GM12878 (cell line): Measurements from ENCODE around the gene PRKCG. TPM values are rescaled to one million over a fixed set of nuclear protein-coding genes. Genes with fewer than 3 reads are reported as not detected.

Experiments used
- ETV6 ChIP-seq, 2 experiments: fragments of 450-650 bp in 1 of 2; IDR thresholded peaks in 1 of 2; conservative IDR thresholded peaks in 1 of 2; 2 replicates each; pipeline ENCODE4 v1.6.1; 2014; ENCODE audit warnings: antibody characterized with exemption in 1 of 2, borderline replicate concordance in 1 of 2, low read depth in 1 of 2, mild to moderate bottlenecking in 1 of 2, moderate library complexity in 1 of 2
- HCFC1 ChIP-seq: fragments of 150-350 bp; IDR thresholded peaks from 2 replicates; pipeline ENCODE4 v1.6.1; 2014; ENCODE audit warnings: low read length
- MEF2A ChIP-seq: IDR thresholded peaks from 2 replicates; pipeline ENCODE4 v1.6.1; 2011; ENCODE audit warnings: low read depth, mild to moderate bottlenecking, low read length, moderate library complexity; ENCODE audit not compliant: insufficient read depth
- MYB ChIP-seq: fragments of 150-350 bp; IDR thresholded peaks from 2 replicates; pipeline ENCODE4 v1.6.1; 2014; ENCODE audit warnings: mild to moderate bottlenecking, low read depth, low read length, borderline replicate concordance
- ZBTB33 ChIP-seq: fragments of 450-650 bp; IDR thresholded peaks from 2 replicates; pipeline ENCODE4 v1.6.1; 2017; ENCODE audit warnings: mild to moderate bottlenecking
- ZNF24 ChIP-seq: fragments of 450-650 bp; IDR thresholded peaks from 2 replicates; pipeline ENCODE4 v1.6.1; 2017; ENCODE audit warnings: antibody characterized with exemption, mild to moderate bottlenecking
- polyA plus RNA-seq, 11 experiments: library from polyadenylated mRNA; depleted of rRNA in 4 of 11; unstranded in 6 of 11; stranded (reverse) in 5 of 11; fragments of >200 nt; fragmentation: Nextera tagmentation in 4 of 11; fragmentation: Illumina TruSeq in 1 of 11; extraction: Ambion mirVana in 4 of 11; extraction: Trizol in 1 of 11; gene quantifications; 1 replicate in 1 of 11; 2 replicates in 10 of 11; pipeline versions ENCODE4 v1.2.1 to v1.2.3, GENCODE V29; 2011 to 2016; ENCODE audit warnings: inconsistent platforms in 2 of 11, missing spikeins in 2 of 11, low read depth in 1 of 11
- total RNA-seq, 4 experiments: library from RNA; depleted of rRNA in 3 of 4; stranded (reverse); fragments of >200 nt in 3 of 4; fragmentation: Illumina TruSeq in 1 of 4; extraction: Trizol in 1 of 4; gene quantifications; 2 replicates each; pipeline versions ENCODE4 v1.2.1 to v1.2.3, GENCODE V29; 2013 to 2021
- TF ChIP-seq, protein P1 (sequence below): fragments of 450-650 bp; IDR thresholded peaks from 2 replicates; pipeline ENCODE4 v1.6.1; 2018; ENCODE audit warnings: borderline replicate concordance, mild to moderate bottlenecking; ENCODE audit not compliant: partially characterized antibody

PRKCG gene
- total and polyA plus RNA-seq, 10 of the 15 experiments (the other 5 are each of a cell fraction or from before 2014, with no cell fraction given), result not detected

- TF ChIP-seq ZBTB33, result no peak
- no peak for TF ChIP-seq MYB
- TF ChIP-seq ZNF24, result no peak
- TF ChIP-seq MEF2A, result no peak
- TF ChIP-seq ETV6 (conservative IDR thresholded peaks at IDR 0.05 in 1 of 2, IDR thresholded peaks at IDR 0.05 in 1 of 2; ENCODE audit: borderline replicate concordance in 1 of 2, low read depth in 1 of 2), result no peak
- TF ChIP-seq, protein P1, sequence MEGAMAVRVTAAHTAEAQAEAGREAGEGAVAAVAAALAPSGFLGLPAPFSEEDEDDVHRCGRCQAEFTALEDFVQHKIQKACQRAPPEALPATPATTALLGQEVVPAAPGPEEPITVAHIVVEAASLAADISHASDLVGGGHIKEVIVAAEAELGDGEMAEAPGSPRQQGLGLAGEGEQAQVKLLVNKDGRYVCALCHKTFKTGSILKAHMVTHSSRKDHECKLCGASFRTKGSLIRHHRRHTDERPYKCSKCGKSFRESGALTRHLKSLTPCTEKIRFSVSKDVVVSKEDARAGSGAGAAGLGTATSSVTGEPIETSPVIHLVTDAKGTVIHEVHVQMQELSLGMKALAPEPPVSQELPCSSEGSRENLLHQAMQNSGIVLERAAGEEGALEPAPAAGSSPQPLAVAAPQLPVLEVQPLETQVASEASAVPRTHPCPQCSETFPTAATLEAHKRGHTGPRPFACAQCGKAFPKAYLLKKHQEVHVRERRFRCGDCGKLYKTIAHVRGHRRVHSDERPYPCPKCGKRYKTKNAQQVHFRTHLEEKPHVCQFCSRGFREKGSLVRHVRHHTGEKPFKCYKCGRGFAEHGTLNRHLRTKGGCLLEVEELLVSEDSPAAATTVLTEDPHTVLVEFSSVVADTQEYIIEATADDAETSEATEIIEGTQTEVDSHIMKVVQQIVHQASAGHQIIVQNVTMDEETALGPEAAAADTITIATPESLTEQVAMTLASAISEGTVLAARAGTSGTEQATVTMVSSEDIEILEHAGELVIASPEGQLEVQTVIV, result no peak
- TF ChIP-seq HCFC1, result no peak
Measured at GRCh38 chr19:53905787-53906186, 23.8 kb downstream of the PRKCG start (continued).
